Anterior cingulate cortex (tissue), 58 donors: ENCODE measurements around the gene SFT2D1.

ENCODE experiments used
- DNase-seq, 58 donors: peaks; one replicate each; lab custom pipeline; 2025; lab: John Stamatoyannopoulos, UW

SFT2D1 gene

DNA sequence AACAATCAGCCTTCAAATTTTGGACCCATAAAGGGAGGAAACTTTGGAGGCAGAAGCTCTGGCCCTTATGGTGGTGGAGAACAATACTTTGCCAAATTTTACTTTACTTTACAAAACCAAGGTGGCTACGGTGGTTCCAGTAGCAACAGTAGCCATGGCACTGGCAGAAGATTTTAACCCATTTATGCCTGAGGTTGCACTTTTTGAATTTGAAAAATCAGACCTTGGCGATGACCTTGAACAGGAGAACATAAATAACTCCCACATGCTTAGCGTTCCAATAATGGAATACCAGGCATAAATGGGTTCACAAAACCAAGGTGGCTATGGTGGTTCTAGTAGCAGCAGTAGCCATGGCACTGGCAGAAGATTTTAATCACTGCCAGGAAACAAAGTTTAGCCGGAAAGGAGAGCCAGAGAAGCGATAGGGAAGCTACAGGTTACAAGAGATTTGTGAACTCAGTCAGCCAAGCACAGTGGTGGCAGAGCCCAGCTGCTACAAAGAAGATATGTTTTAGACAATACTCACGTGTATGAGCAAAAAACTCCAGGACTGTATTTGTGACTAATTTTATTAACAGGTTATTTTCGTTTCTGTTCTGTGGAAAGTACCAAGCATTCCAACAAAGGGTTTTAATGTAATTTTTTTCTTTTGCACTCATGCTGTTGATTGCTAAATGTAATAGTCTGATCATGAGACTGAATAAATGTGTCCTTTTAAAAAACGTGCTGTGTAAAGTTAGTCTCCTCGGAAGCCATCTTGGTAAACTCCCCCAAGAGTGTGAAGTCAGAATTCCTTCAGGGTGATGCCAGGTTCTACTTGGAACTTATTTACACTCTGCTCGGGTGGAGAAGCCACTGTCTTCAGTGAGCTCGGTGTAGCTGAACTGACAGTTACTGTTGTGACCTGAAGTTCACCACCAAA lies 6.7 kb downstream of the SFT2D1 start:
- DNase-seq: no peak

DNA sequence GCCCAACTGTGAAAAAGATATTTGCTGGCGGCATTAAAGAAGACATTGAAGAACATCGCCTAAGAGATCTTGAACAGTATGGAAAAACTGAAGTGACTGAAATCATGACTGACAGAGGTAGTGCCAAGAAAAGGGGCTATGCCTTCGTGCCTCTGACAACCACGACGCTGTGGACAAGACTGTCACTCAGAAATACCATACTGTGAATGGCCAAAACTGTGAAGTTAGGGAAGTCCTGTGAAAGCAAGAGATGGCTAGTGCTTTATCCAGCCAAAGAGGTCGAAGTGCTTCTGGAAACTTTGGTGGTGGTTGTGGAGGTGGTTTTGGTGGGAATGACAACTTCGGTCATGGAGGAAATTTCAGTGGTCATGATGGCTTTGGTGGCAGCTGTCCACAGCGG lies 7.5 kb downstream of the SFT2D1 start:
- DNase-seq: no peak

DNA sequence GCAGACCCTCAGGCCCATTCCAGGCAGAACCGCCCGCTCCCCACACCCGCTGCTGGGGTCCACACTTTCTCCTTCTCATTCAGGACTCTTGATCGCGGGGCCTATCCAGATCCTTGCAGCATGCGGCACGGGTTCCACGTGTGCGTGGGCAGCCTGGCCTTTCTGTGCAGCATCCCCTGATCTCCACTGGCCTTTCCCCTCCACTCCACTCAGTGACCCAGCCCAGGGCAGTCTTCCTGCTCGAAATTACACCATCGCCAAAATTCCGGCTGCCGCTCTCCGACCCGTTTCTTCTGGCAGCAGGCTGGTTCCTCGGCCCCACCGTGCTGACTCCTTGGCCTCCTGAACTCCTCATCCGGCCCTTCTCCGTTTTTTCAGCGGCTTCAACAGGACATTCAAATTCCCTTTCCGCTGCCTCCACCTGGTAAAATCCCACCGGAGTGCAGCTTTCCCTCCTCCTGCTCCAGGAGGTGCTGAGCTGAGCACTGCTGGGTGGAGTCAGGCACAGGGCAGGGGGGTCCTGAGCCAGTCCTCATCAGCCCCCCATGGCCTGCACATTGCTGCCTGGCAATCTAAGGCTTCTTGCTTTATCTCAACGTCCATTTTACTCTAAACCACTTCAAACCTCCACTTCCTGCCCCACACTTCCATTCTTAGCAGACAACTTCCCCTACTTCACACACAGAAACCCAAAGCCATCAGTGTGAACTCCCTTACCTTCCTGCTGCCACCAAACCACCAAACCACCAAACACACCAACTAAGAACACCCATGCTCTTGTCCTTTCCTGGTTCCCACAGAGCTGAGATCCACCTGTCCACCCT lies 9.0 kb downstream of the SFT2D1 start:
- no peak for DNase-seq

DNA sequence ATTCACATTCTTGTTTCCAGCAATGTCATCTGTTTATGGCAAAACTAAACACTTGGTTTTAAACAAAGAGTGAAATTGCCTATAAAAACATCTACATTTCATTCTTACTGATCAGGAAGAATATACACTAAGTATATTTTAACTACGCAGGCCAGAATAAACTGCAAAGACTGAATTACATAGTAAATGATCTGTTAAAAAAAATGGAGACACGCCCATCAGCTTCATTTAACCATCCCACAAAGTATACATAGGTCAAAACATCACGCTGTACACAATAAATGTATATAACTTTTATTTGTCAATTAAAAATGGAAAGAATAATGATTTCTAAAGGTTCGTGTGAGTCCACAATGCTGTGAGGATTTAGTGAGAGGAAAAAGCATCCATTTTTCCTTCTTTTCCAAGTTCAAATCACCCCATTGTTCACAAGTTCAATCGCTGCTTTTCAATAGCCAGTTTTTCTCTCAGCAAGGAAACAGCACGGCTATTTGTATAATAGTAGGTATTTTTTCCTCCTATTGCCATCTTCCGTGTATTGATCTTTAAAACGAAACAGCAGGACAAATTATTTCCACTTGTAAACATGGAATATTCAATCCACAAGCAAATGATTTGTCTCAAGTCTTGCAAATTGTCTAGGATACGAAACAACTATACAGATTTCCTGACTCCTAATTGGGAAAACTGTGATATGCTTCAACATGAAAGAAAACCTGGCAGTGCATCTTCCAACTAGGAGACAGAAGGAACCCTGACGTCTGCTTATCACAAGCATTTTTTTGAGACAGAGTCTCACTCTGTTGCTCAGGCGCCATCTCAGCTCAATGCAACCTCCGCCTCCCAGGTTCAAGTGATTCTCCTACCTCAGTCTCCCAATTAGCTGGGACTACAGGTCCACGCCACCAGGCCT lies 10.6 kb downstream of the SFT2D1 start:
- DNase-seq: no peak

DNA sequence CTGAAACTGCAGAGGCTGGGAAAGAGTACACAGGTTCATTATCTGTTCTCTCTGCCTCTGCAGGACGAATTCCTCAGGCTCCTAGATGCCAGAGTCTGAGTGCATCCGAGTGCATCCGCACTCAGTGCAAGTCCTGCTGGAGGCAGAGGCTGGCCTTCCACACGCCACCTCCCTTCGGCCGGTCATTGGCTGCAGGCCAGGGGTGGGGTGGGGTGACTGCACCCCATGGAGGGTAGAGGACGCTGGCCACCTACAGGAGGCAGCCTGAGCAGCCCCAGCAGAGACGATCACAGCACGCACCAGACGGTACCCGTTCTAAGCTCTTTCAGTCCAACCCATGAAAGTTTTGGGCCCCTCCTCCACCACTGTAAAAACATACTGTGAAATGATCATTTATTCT lies 11.7 kb downstream of the SFT2D1 start:
- DNase-seq: peak in 46 of 58 donors; percentile 27 to 88 (median 56)

DNA sequence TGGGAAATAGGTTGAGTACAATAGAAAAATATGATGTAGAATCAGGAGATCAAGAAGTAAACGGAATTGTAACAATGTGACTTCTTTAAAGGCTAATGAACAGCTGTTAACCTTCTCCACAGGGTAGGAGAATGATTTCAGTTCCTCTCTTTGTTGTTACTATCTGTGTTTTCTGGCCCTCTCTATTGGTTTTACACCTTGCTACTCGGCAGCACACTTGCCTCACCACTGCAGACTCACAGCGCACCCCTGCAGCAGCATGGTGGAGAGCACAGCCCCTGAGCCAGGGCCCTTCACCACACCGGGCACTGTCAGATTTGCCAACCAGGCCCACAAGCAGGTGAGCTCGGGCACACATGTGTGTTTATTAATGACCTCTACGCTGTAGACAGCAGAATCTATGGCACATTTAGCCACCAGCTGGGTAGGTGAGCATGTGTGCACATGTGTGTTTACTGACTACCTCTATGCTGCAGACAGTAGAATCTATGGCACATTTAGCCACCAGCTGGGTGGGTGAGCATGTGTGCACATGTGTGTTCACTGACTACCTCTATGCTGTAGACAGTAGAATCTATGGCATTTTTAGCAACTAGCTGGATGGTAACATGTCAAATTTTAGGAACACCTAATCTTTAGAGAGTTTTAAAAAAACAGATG lies 16.8 kb downstream of the SFT2D1 start:
- no peak for DNase-seq

DNA sequence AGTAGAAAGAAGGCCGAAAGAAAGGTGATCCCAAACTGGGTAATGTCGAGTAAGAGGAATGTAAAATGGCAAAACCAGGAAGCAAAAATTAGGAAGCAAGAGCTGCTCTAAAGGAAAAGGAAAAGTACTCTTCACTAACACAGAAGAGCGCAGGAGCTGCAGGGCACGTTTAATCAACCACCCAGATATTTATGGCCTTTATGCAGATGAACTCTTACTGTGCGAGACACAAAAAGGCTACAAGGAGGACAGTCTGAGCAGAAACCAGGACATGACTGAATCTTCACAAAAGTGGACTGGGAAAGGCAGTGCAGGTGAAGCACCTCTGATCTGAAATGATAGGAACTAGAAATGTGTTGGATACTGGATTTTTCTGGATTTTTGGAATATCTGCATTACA lies 18.9 kb downstream of the SFT2D1 start:
- no peak for DNase-seq

DNA sequence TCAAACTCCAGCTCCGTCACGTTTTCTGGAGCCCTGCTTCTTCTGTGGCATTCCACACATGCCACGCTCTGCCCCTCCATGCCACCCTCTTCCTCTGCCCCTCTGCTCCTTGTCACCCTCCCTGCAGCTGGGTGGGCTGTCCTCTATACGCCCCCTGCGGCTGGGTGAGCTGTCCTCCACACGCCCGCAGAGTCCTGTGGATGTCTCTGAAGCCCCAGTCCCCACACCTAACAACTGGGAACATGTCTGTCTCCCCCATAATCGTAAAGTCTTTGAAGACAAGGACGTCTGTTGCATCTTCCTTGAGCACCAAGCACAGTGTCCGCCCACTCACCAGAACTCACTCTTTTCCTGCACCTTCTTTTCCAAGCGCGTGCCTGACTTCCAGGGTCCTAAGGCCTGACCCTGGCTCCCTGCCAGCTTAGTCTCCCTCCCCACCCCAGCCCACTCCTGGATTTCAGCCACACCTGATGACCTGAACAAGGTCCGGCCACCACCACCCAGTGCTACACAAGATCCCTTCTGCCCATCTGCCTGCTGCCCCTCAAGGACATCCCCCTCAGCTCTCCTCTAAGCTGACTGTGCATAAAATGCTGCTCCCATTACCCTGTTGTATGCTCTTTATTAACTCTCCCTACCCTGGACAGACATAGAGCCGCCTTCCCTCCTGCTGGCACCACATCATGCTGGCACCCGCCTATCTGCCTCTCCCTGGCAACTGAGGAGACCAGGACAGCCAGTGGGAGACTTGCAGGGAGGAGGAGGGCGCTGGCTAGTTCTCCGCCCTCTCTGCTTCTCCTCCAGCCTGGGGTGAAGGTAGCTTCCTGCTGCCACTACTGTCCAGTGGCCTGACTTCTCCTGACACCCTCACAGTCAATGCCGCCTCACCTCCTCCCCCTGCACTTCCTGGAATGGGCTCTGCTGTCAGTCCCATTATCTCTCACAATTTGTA lies 23.4 kb downstream of the SFT2D1 start:
- peak in 1 of 58 donors; percentile 29 for DNase-seq

DNA sequence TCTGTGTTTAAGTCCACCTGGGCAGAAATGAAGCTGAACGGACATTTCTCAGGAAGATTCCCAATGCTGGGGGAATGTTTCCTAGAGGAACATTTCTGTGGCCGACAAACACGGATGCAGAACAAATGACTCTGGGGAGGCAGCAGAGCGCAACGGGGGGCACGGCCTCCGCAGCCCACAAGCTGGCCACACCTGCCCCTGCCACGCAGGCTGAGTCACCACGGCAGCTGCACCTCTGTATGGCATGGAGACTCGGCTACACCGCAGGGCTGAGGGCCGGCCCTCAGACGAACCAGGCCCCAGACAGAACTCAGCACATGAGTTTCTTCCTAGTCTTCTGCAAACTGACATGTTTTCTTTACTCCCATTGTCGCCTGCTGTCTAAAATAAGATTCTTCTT lies 24.1 kb downstream of the SFT2D1 start:
- DNase-seq: no peak

DNA sequence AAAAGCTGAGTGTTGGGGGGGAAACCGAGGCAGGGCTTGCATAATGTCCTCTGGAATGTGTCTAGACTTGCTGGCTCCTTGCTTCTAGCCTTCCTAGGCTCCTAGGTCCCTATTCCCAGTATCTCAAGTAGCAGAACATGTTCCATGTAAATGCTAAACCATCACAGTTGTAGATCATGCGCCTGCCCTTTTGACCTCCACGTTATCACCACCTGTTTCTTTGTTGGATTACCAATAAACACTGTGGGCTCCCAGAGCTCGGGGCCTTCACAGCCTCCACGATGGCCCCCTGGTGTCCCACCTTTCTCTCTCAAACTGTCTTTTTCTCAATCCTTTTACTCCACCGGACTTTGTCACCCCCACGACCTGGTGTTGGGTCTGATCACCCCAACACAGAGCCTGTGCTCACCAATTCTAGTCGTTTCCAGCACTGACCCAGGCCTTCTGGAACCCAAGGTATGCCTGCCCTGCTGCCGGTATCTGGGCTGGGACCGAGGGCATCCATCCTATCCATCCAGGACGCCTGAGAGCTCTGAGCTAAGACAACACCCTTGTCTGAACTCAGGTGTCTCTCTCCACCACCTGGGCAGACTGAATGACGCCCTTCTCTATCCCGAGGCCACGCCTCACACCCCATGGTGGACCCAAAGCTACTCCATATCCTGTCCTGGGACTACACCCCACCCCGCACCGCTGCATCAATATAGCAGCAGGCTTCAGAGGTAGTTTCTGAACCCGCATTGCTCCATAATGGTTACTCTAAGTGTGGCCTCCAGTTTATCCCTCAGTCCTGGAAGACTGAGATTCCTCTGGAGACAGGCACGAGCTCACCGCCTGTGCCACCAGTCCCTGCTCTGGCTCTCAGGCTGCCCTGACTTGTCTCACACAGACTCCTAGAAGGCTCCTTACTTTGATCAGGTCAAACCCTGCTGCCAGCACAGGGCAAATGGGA lies 24.8 kb downstream of the SFT2D1 start:
- DNase-seq: no peak

DNA sequence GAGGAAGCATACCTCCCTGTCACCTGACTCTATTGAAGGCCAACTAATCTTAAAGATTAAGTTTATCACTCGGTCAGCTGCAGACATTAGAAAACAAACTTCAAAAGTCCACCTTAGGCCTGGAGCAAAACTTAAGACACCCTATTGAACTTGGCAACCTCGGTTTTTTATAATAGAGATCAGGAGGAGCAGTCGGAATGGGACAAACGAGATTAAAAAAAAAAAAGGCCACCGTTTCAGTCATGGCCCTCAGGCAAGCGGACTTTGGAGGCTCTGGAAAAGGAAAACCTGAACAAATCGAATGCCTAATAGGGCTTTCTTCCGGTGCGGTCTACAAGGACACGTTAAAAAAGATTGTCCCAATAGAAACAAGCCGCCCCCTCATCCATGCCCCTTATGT lies 26.9 kb downstream of the SFT2D1 start:
- no peak for DNase-seq

DNA sequence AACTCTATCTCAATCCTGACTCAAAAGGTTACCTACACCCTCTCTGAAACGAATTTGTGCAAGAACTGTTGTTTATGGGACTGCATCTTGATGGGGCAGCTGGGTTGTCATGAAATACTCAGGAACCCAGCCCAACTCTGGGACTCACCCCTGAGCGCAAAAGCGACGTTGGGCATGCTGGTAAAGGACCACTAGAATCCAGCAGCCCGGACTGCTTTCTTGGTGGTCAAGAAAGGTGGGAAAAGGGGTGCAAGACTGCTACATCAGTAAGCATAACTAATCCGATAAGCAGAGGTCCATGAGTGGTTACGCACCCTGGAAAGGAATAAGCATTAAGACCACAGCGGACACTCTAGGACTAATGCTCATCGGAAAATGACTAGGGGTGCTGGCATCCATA lies 27.9 kb downstream of the SFT2D1 start:
- no peak for DNase-seq

DNA sequence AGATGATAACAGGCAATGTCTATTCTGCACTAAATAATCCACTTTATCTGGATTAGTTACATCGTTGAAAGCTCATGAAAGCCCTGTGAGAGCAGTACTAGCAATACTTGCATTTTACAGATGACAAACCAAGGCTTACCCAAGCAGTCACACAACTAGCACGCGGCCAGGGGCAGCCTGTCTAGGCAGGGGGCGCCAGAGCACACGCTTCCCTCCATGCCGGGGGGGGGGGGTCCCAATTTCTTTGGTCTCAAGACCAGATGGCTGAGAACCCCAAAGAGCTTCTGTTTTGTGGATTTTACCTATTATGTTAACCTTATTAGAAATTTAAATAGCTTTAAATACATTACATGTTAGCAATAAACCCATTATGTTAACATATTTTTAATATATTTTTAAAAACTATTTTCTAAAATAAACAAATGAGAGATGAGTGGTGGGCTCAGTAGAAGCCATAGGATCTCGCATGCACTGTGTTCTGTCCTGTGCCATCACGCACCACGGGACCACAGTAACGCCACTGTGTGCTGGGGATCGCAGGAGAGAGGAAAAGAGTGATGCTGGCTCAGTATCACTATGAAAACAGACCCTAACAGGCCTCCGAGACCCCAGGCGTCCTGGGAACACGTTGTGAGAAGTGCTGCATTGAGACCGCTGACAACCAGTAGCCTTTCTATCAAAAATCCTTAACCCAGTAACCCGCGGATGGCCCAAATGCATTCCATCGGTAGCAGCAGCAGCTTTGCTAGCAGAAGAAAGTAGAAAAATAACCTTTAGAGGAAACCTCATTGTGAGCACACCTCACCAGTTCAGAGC lies 28.9 kb downstream of the SFT2D1 start:
- peak in 15 of 58 donors; percentile 9 to 52 (median 35) for DNase-seq

DNA sequence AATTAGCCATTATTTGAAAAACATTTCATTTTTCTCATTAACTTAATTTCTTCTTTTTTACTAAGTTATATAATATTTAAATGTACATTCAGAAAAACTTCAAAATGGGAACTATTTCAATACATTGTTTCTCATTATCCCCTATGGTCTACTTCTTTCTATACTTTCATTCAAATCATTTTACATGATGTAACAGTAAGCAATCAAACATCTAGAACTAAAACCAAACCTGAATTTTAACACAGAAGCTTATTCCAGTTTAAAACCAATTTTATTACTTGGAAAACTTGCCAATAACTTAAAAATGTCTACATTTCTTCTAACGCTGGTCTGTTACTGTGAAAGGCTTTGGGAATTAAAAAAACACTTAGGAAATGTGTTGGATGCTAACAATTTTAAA lies 29.5 kb downstream of the SFT2D1 start:
- DNase-seq: no peak

DNA sequence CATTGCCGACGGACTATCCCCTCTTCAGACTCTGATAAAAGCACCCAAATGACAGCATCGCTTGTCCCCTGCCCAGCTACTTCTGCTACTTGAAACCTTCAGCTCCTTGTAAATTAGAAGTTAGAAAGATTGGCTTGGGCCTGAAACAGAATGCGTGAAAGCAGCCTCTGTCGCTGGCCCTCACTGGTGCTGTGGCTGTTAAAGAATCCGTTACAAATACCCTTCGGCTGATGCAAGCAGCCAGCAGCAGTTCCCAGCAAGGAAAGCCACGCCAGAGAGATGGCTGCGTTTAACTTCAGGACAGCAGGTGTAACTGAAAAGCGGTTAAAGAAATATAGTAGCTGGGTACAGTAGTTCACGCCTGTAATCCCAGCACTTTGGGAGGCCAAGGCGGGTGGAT lies 31.7 kb downstream of the SFT2D1 start:
- DNase-seq: no peak

DNA sequence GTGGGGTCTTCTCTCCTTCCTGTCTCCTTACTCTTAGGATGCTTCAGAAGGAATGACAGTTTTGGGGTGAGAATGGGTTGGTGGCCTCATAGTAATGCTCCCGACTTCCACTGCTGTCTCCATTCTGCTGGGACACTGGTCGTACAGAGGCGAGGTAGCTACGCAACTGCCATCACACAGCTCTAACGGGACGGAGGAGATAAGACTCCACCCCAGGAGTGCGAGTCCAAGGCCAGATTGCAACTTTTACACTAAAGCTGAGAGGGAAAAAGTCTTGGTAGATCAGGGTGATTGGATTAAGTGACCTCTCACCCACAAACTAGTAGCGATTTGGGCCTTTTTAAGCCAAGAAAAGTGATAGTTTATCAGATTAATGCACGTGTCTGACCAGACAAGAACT lies 32.4 kb downstream of the SFT2D1 start:
- no peak for DNase-seq
